Midbrain (tissue), 1 donor: ENCODE results near the gene CSRNP2.
"Not testable (repeated sequence)": the region's sequence is repeated elsewhere in the genome, so short reads cannot be mapped to it uniquely, and the experiment has no call there.

ENCODE experiments used
- DNase-seq: peaks from one replicate; lab custom pipeline; 2025; lab: John Stamatoyannopoulos, UW

Gene CSRNP2

DNA sequence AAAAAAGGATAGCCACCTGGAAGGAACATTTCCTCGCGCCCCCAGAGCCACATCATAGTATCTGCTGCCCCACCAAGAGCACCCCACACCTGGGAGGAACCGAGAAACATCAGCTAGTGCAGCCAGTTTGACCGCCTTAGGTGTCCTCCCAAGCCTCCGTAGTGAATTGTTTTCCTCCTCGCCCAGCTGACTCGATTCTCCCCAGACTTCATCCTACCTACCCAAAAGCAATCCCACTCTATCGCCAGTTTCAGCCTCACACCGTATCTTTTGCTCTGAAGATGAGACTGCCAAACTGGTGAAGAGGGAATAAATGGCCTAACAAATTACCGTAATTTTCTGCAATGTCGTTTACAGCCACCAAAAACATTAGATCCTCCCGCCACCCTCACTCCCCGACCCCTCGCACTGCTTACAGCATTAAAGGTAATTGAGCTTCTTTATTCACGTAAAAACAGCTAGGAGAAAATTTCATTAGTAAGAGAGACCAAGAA, 56.0 kb downstream of the CSRNP2 start:
- DNase-seq, result no peak

DNA sequence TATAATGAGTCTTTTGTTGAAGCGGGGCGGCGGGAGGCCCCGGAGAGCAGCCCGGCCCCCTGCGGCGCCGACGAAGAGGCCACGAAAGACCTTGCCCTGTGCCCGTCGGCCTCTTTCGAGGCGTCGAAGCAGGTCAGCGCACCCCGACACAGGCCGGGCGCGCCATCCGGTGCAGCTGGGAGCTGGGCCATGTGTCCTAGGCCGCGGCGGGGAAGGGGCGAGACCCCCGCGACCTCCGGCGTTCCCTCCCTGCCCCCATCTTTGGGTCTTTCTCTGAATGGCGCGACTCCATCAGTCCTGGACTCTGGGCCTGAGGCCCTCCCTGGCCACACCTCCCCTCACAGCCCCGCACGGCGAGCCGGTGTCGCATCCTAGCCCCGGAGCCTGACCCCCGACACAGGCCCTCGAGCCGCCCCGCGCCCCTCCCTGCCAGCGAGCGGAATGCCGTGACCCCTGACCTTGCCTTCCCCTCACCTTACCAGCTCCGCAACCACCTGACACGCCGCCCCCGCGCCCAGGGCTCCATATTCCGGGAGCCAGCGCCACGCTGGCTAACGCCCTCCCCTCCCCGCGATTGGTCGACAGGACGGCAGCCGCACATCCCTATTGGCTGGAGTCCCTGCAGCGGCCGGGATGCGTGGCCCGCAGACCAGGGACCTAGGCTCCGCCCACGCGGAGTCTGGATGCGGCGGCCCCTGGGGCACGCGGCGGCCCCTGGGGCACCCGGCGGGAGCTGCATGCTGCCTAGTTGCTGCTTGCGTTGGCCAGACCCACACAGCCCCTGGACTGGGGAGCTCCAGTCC, 57.4 kb downstream of the CSRNP2 start, which contains the start of gene SLC11A2:
SLC11A2 (minus strand) TSS at position 549 of the 803 bp plus-strand sequence. CDS start 15,656 bp downstream, outside the sequence.
- peak; percentile 98 for DNase-seq

DNA sequence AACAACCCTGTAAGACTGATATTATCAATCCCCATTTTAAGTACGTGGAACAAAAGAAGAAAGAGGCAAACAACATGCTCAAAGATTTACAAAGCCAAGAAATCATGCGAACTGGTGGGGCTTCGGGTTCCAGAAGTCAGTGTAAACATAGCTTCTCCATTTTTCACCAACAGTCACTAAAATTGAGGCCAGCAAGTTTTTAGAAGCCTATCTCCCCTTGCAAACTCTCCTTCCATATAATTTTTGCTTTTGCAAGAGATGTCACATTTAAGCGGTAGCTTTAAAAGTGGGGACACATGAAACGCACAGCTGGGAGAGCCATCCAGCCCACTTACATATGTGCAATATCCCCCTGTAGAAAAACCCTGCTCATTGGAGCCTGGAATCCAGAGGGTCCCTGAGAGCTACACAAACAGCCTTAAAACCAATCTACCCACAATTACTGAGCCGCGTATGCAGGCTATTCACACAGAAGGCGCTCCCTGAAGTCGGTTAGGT, 58.0 kb downstream of the CSRNP2 start:
- DNase-seq, result peak; percentile 61

- no peak for DNase-seq
Measured at GRCh38 chr12:51023625-51024382, 59.6 kb downstream of the CSRNP2 start.

- DNase-seq, result no peak
Measured at GRCh38 chr12:51021694-51022093, 61.7 kb downstream of the CSRNP2 start.

DNA sequence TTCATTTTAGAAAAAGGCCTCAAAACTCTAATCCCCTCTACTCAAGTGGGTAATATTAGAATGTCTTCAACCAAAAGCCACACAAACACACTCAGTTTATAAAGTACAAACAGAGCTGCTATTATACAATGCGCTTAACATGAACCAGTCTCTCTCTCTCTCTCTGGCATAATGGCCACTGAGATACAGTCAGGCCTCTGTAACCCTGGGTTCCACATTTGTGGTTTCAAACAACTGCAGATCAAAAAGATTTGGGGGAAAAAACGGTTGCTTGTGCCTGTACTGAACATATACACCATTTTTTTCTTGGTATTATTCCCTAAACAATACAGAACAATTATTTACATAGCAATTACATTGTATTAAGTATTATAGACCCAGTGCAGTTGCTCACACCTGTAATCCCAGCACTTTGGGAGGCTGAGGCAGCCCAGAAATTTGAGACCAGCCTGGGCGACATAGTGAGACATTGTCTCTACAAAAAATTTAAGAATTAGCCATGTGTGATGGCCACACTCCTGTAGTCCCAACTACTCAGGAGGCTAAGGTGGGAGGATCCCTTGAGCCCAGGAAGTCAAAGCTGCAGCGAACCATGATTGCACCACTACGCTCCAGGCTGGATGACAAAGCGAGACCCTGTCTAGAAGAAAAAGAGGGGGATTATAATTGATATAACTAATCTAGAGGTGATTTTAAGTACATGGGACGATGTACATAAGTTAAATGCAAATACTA, 62.8 kb downstream of the CSRNP2 start:
- DNase-seq, result peak; percentile 79

- DNase-seq, result no peak
Measured at GRCh38 chr12:51019927-51020326, 63.5 kb downstream of the CSRNP2 start.

- DNase-seq, result no peak
Measured at GRCh38 chr12:51018956-51019355, 64.4 kb downstream of the CSRNP2 start.

DNA sequence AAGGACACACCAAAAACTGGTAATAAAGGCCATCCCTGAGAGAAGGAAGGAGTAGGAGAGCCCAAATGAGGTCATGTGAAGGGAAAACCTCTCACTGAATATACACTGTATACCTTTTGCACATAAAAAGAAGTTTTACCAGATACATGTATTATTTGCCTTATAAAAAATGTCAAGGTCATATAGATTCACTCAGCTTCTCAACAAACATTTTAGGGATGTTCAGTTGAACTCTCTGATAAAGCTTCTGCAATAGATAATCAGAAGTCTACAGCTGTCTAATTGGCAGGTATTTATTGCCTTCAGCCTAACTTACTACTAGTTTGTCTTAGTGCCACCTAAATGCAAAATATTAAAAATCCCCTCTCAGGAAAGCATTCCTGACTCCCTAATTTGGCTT, 65.9 kb downstream of the CSRNP2 start:
- no peak for DNase-seq

GRCh38 chr12:51014467-51014866, 68.9 kb downstream of the CSRNP2 start:
- DNase-seq, result not testable (repeated sequence)

GRCh38 chr12:51013441-51013840, 70.0 kb downstream of the CSRNP2 start:
- DNase-seq, result no peak

DNA sequence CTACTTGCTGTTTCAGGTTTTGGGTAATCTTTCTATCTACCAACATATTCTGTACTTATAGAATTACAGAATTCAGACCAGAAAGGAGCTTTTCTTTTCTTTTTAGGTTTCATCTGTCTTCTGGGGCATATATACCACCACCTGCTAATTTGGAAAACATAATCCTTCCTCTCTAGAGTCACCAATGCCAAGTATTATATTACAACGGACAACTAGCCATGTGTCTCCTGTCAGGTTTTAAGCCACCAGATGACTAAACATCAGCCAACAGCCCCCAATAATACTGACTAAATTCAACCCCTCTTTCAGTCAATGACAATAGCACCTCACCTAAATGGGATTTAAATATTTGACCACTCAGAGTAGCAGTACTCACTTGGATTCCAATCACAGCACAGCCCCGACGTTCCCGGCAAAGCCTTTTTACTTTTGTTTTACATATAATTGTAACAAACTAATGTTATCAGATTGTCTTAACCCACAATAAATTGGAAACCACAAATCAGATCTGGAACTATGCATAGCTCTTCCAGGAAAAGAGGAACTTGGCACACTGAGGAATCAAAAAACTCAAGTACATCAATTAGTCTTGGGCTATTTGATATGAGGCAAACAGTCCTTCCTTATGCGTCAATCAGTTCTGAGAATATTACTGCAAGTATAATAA, 70.7 kb downstream of the CSRNP2 start:
- DNase-seq, result no peak

- DNase-seq, result no peak
Measured at GRCh38 chr12:51011955-51012354, 71.4 kb downstream of the CSRNP2 start.
